Mesothelial cell of epicardium (in vitro differentiated cells): ENCODE data around the gene ZNF79. TPM values are rescaled to one million over a fixed set of nuclear protein-coding genes. Genes with fewer than 3 reads are reported as not detected.

Experiments used
- DNase-seq, 2 experiments: peaks; one replicate each; pipeline ENCODE4 v3.0.0; 2021; ENCODE audit warnings: low spot score in 2 of 2; ENCODE audit not compliant: unreplicated experiment in 2 of 2
- H3K27ac Mint-ChIP-seq: 2 replicates; pipeline ENCODE4 v1.8.0; 2021; ENCODE audit warnings: mixed read lengths
- H3K27me3 Mint-ChIP-seq: 2 replicates; pipeline ENCODE4 v1.8.0; 2021; ENCODE audit warnings: low read depth, mixed read lengths
- H3K36me3 Mint-ChIP-seq: 2 replicates; pipeline ENCODE4 v1.8.0; 2021; ENCODE audit warnings: mixed read lengths
- H3K4me1 Mint-ChIP-seq: 2 replicates; pipeline ENCODE4 v1.8.0; 2021; ENCODE audit warnings: mixed read lengths
- H3K4me3 Mint-ChIP-seq: 2 replicates; pipeline ENCODE4 v1.8.0; 2021; ENCODE audit warnings: mild to moderate bottlenecking, moderate library complexity, mixed read lengths
- H3K9me3 Mint-ChIP-seq: 2 replicates; pipeline ENCODE4 v1.8.0; 2021; ENCODE audit warnings: mixed read lengths
- total RNA-seq: library from RNA; stranded (reverse); gene quantifications from 3 replicates; pipeline ENCODE4 v1.2.1, GENCODE V29; 2021
- TF ChIP-seq, protein P1 (sequence below): fragments of 200-600 bp; sonication (generic); IDR thresholded peaks from one replicate; pipeline ENCODE4 v1.5.0; 2021; ENCODE audit warnings: antibody characterized with exemption; ENCODE audit not compliant: unreplicated experiment

ZNF79 gene
- total RNA-seq, 1 donor from 2014 or later = 11.0 TPM

- H3K27ac Mint-ChIP-seq = peak overlapping the region; percentile 79
- peaks cover 40% of the 10 kb centered on the region for H3K4me1 Mint-ChIP-seq
- no peaks in the 10 kb centered on the region for H3K9me3 Mint-ChIP-seq
These were observed 27.9 kb upstream of the ZNF79 start for GRCh38 chr9:127396253-127396807.

DNA sequence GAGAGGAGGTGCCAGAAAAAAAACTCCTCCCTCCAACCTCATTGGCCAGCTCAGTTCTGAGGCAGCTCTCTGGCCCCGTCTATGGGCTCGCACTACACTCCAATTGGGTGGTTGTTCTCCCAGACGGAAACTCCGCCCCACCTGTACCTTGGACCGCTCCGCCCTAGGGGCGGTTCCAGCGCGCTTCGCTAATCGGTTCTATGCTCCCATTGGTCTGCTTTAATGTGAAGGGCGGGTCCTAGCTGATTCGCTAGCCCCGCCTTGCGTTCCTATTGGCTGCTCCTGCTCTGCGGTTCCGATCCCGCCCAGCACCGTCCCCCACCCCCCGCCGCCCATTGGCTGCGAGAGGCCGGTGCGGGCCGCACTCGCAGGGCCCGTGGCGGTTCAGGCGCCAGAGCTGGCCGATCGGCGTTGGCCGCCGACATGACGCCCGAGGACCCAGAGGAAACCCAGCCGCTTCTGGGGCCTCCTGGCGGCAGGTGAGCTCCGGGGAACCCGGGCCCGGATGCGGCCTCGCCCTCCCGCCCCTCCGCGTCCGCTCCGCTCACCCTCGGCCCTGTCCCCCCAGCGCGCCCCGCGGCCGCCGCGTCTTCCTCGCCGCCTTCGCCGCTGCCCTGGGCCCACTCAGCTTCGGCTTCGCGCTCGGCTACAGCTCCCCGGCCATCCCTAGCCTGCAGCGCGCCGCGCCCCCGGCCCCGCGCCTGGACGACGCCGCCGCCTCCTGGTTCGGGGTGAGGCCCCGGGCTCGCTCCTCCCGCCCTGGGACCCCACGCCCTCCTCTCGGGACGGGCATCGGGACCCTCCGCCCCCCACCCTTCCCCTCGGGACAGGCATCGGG is 27.2 kb upstream of the ZNF79 start, which contains the start of gene SLC2A8:
TSS of gene SLC2A8 (plus strand) at position 362 of the 838 bp plus-strand sequence. CDS start at position 424, 62 bp downstream.
- peak within 1 kb of the TSS; percentile 79 for H3K27ac Mint-ChIP-seq
- no peaks in the 10 kb centered on the region for H3K27me3 Mint-ChIP-seq
- H3K4me3 Mint-ChIP-seq = peak within 1 kb of the TSS; percentile 77
- DNase-seq = peak; percentile 97
- H3K9me3 Mint-ChIP-seq = no peaks in the 10 kb centered on the region
- H3K4me1 Mint-ChIP-seq = peaks cover 35% of the 10 kb centered on the region
- peaks cover 2% of the 10 kb centered on the region for H3K36me3 Mint-ChIP-seq
- TF ChIP-seq, protein P1, sequence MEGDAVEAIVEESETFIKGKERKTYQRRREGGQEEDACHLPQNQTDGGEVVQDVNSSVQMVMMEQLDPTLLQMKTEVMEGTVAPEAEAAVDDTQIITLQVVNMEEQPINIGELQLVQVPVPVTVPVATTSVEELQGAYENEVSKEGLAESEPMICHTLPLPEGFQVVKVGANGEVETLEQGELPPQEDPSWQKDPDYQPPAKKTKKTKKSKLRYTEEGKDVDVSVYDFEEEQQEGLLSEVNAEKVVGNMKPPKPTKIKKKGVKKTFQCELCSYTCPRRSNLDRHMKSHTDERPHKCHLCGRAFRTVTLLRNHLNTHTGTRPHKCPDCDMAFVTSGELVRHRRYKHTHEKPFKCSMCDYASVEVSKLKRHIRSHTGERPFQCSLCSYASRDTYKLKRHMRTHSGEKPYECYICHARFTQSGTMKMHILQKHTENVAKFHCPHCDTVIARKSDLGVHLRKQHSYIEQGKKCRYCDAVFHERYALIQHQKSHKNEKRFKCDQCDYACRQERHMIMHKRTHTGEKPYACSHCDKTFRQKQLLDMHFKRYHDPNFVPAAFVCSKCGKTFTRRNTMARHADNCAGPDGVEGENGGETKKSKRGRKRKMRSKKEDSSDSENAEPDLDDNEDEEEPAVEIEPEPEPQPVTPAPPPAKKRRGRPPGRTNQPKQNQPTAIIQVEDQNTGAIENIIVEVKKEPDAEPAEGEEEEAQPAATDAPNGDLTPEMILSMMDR = no peak

More at GRCh38 chr9:127396253-127396807, 27.9 kb upstream of the ZNF79 start:
- Mint-ChIP-seq H3K4me3 (peak overlapping the region; percentile 77), H3K36me3 (peaks cover 2% of the 10 kb centered on the region), H3K27me3 (no peaks in the 10 kb centered on the region)
- TF ChIP-seq, protein P1 = no peak
- no peak for DNase-seq

GRCh38 chr9:127397646-127398274 is 26.4 kb upstream of the ZNF79 start:
- H3K27ac Mint-ChIP-seq = peak overlapping the region; percentile 77
- TF ChIP-seq, protein P1 = no peak
- H3K9me3 Mint-ChIP-seq = no peaks in the 10 kb centered on the region
- H3K27me3 Mint-ChIP-seq = no peaks in the 10 kb centered on the region
- peak overlapping the region; percentile 72 for H3K4me3 Mint-ChIP-seq
- peak in 1 of 2 experiments; percentile 65 for DNase-seq
- no peaks in the 10 kb centered on the region for H3K36me3 Mint-ChIP-seq
- peaks cover 29% of the 10 kb centered on the region for H3K4me1 Mint-ChIP-seq

DNA sequence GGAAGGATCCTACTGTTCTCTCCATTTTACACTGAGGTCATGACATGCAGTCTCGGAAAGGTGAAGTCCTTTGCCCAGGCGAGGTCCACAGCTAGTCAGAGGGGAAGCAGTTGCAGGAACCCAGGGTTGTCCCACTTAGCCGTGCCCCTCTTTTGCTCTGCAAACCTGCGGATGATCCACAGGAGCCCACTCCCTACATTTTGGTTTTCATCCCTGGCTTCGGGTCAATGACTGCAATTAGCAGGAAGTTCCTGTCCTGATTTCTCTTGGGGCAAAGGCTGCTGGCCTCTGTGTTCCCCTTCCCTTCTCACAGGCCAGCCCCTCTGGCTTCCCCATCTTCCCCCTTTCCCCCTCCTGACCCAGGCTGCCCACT is 25.9 kb upstream of the ZNF79 start:
- Mint-ChIP-seq H3K27me3 (no peaks in the 10 kb centered on the region), H3K4me1 (peaks cover 24% of the 10 kb centered on the region), H3K27ac (peak overlapping the region; percentile 77), H3K9me3 (no peaks in the 10 kb centered on the region), H3K36me3 (no peaks in the 10 kb centered on the region), H3K4me3 (peak overlapping the region; percentile 72)
- DNase-seq = no peak
- TF ChIP-seq, protein P1 = no peak

- H3K4me3 Mint-ChIP-seq = peak overlapping the region; percentile 72
These were observed 25.3 kb upstream of the ZNF79 start for GRCh38 chr9:127398715-127399400.

More at GRCh38 chr9:127398715-127399400, 25.3 kb upstream of the ZNF79 start:
- Mint-ChIP-seq H3K36me3 (no peaks in the 10 kb centered on the region), H3K27ac (no peak overlapping the region), H3K9me3 (no peaks in the 10 kb centered on the region), H3K4me1 (peaks cover 19% of the 10 kb centered on the region), H3K27me3 (no peaks in the 10 kb centered on the region)
- TF ChIP-seq, protein P1 = no peak
- no peak for DNase-seq
